MCF 10A (cell line): ENCODE data around the gene NDUFS6. TPM values are rescaled to one million over a fixed set of nuclear protein-coding genes. Genes with fewer than 3 reads are reported as not detected.

Source experiments
- BruUV-seq: library from RNA; stranded (reverse); fragments of 400-500 nt; replicated peaks from 2 replicates; lab custom pipeline; 2021; lab: Mats Ljungman, UMichigan
- CTCF ChIA-PET: fragments of 300-600 bp; sonication (Branson Sonifier 250); formaldehyde crosslinking; extraction: SDS; loops from one replicate; lab custom pipeline; 2021; ENCODE audit warnings: antibody characterized with exemption, inconsistent platforms; lab: Yijun Ruan, JAX
- POLR2A ChIA-PET: fragments of 300-600, 350-650 bp; sonication (Branson Sonifier 250); formaldehyde crosslinking; extraction: SDS; loops from one replicate; lab custom pipeline; 2020; ENCODE audit warnings: antibody characterized with exemption, inconsistent platforms; lab: Yijun Ruan, JAX
- DNase-seq: peaks from one replicate; pipeline ENCODE4 v3.0.0-alpha.2; 2018; ENCODE audit not compliant: unreplicated experiment
- H3K27ac Mint-ChIP-seq: one replicate; pipeline ENCODE4 v1.8.0; 2022; ENCODE audit warnings: mild to moderate bottlenecking, low read depth, mixed read lengths; ENCODE audit not compliant: unreplicated experiment
- H3K27me3 Mint-ChIP-seq: one replicate; pipeline ENCODE4 v1.8.0; 2022; ENCODE audit warnings: mixed read lengths; ENCODE audit not compliant: insufficient read depth, unreplicated experiment
- H3K36me3 Mint-ChIP-seq: one replicate; pipeline ENCODE4 v1.8.0; 2022; ENCODE audit warnings: mild to moderate bottlenecking, moderate library complexity, mixed read lengths; ENCODE audit not compliant: insufficient read depth, unreplicated experiment
- H3K4me1 Mint-ChIP-seq: one replicate; pipeline ENCODE4 v1.8.0; 2022; ENCODE audit warnings: mixed read lengths; ENCODE audit not compliant: insufficient read depth, unreplicated experiment
- H3K4me3 Mint-ChIP-seq: one replicate; pipeline ENCODE4 v1.8.0; 2022; ENCODE audit warnings: mild to moderate bottlenecking, moderate library complexity, mixed read lengths; ENCODE audit not compliant: unreplicated experiment
- H3K9me3 Mint-ChIP-seq: one replicate; pipeline ENCODE4 v1.8.0; 2022; ENCODE audit warnings: mixed read lengths; ENCODE audit not compliant: unreplicated experiment
- intact Hi-C: fragments of 100-400 bp; cut with micrococcal nuclease; formaldehyde crosslinking; loops from 2 replicates; pipeline ENCODE4 v1.14.1; 2022
- total RNA-seq: library from RNA; stranded (reverse); gene quantifications from 2 replicates; pipeline ENCODE4 v1.2.3, GENCODE V29; 2022
- TF ChIP-seq, protein P1 (sequence below): fragments of 200-600 bp; IDR thresholded peaks from one replicate; pipeline ENCODE4 v1.8.0; 2022; ENCODE audit warnings: antibody characterized with exemption, mild to moderate bottlenecking; ENCODE audit not compliant: unreplicated experiment

Gene NDUFS6
- total RNA-seq, 1 experiment from 2014 or later, result 65.6 TPM

DNA sequence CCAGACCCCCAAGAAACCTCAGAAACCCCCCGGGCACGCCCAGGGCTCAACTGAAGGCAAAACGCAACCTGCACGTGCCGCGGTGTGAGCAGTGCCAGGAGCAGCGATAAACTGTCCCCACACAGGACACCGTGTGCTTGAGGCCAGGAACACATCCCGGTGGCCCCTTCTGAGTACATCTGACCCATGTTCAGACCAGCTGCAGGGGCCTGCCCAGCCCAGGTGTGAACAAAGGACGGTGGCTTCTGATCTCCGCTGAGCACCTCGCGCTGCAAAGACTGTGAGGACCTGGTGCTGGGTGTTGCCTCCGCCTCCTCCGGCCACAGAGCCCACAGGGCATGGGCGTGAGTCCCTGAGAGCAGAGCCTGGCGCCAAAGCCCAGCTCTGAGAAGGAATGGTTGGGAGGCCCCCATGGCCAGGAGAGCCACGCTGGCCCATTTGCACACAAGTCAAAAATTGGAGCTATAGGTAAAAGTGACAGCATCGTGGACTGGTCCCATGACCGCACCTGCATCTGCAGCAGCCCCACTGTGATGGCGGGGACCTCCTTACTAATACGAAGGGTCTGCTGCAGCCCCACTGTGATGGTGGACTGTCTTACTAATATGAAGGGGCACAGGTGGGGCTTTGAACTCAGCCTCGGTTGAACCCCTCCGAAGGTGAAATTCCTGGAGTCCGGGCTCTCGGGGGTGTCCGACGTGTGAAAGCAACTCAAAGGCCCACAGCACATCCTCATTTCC, 31.5 kb downstream of the NDUFS6 start:
- ChIA-PET POLR2A (no interaction called here), CTCF (interaction anchor here (1.2 kb wide), 1 partner anchor 12 kb away, joined by 3 read pairs; no protein-coding TSS in a partner anchor)
- Mint-ChIP-seq H3K4me1 (no peaks in the 10 kb centered on the region), H3K9me3 (no peaks in the 10 kb centered on the region), H3K36me3 (no peaks in the 10 kb centered on the region), H3K27ac (no peak overlapping the region), H3K27me3 (peaks cover 12% of the 10 kb centered on the region), H3K4me3 (no peak overlapping the region)
- intact Hi-C loops, result no loop called here
- TF ChIP-seq, protein P1, sequence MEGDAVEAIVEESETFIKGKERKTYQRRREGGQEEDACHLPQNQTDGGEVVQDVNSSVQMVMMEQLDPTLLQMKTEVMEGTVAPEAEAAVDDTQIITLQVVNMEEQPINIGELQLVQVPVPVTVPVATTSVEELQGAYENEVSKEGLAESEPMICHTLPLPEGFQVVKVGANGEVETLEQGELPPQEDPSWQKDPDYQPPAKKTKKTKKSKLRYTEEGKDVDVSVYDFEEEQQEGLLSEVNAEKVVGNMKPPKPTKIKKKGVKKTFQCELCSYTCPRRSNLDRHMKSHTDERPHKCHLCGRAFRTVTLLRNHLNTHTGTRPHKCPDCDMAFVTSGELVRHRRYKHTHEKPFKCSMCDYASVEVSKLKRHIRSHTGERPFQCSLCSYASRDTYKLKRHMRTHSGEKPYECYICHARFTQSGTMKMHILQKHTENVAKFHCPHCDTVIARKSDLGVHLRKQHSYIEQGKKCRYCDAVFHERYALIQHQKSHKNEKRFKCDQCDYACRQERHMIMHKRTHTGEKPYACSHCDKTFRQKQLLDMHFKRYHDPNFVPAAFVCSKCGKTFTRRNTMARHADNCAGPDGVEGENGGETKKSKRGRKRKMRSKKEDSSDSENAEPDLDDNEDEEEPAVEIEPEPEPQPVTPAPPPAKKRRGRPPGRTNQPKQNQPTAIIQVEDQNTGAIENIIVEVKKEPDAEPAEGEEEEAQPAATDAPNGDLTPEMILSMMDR, result no peak
- no TSS peak for BruUV-seq
- no peak for DNase-seq

- H3K4me3 Mint-ChIP-seq, result no peak overlapping the region
- DNase-seq, result no peak
- H3K4me1 Mint-ChIP-seq, result no peaks in the 10 kb centered on the region
- no peaks in the 10 kb centered on the region for H3K9me3 Mint-ChIP-seq
- no peak overlapping the region for H3K27ac Mint-ChIP-seq
- BruUV-seq, result no TSS peak
- TF ChIP-seq, protein P1, result no peak
- no peaks in the 10 kb centered on the region for H3K36me3 Mint-ChIP-seq
- CTCF ChIA-PET, result interaction anchor here (1.2 kb wide), 1 partner anchor 13 kb away, joined by 3 read pairs; no protein-coding TSS in a partner anchor
- H3K27me3 Mint-ChIP-seq, result peaks cover 12% of the 10 kb centered on the region
- intact Hi-C loops, result no loop called here
- POLR2A ChIA-PET, result no interaction called here
Observed at GRCh38 chr5:1833264-1834021, 32.2 kb downstream of the NDUFS6 start.

- BruUV-seq, result no TSS peak
- Mint-ChIP-seq H3K27me3 (peaks cover 12% of the 10 kb centered on the region), H3K4me3 (no peak overlapping the region), H3K4me1 (no peaks in the 10 kb centered on the region), H3K27ac (no peak overlapping the region), H3K9me3 (no peaks in the 10 kb centered on the region), H3K36me3 (no peaks in the 10 kb centered on the region)
- ChIA-PET POLR2A (no interaction called here), CTCF (no interaction called here)
- intact Hi-C loops, result no loop called here
- TF ChIP-seq, protein P1, result no peak
- DNase-seq, result no peak
Observed at GRCh38 chr5:1834022-1834551, 32.9 kb downstream of the NDUFS6 start.

- H3K4me3 Mint-ChIP-seq, result no peak overlapping the region
- CTCF ChIA-PET, result no interaction called here
- no peaks in the 10 kb centered on the region for H3K9me3 Mint-ChIP-seq
- no peaks in the 10 kb centered on the region for H3K36me3 Mint-ChIP-seq
- POLR2A ChIA-PET, result interaction anchor here (0.7 kb wide), 1 partner anchor 47 kb away, joined by 3 read pairs; no protein-coding TSS in a partner anchor
- intact Hi-C loops, result no loop called here
- H3K4me1 Mint-ChIP-seq, result no peaks in the 10 kb centered on the region
- no peak for DNase-seq
- TF ChIP-seq, protein P1, result no peak
- H3K27ac Mint-ChIP-seq, result no peak overlapping the region
- no TSS peak for BruUV-seq
- peaks cover 12% of the 10 kb centered on the region for H3K27me3 Mint-ChIP-seq
Observed at GRCh38 chr5:1834721-1835429, 33.7 kb downstream of the NDUFS6 start.
